Sciatic nerve (tissue), 2 donors: ENCODE results near the gene PRF1. TPM values are rescaled to one million over a fixed set of nuclear protein-coding genes. Genes with fewer than 3 reads are reported as not detected.
"Not testable (repeated sequence)": the region's sequence is repeated elsewhere in the genome, so short reads cannot be mapped to it uniquely, and the experiment has no call there.

Experiments
- ATAC-seq: fragments of 200-7000 bp; cut with Tn5 transposase; one replicate; pipeline ENCODE4 v1.9.1; 2020; ENCODE audit warnings: mild to moderate bottlenecking, moderate library complexity
- DNase-seq: peaks from one replicate; pipeline ENCODE4 v3.0.0-alpha.2; 2020; ENCODE audit warnings: low spot score
- intact Hi-C: fragments of 100-400 bp; cut with DNase I; formaldehyde crosslinking; loops from one replicate; pipeline ENCODE4 v1.14.2; 2022
- total RNA-seq: library from RNA; stranded (reverse); fragmentation: NEBNext Ultra II Directional; extraction: Animal tissue kit (Norgen Biotek cat#: 25700); gene quantifications from one replicate; pipeline ENCODE4 v1.2.1, GENCODE V29; 2021
- donor health status: DM: no; HTN: no; CAD: no.
- donor health status: DM: no; HTN: no; CAD: no.

PRF1 gene
- total RNA-seq, 1 donor from 2014 or later: 7.6 TPM

DNA sequence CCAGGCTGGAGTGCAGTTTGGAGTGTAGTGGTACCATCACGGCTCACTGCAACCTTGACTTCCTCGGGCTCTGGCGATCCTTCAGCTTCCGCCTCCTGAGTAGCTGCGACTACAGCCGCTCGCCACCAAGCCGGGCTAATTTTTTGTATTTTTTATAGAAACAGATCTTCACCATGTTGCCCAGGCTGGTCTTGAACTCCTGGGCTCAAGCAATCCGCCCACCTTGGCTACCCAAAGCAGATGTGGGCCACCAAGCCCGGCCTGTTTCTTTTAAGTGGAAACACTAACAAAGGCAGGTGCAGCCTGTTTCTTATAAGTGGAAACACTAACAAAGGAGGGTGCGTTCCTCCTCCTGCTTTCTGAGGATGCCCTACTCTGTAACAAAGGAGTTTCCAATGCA lies 18.2 kb downstream of the PRF1 start:
- ATAC-seq (no peak), DNase-seq (no peak)
- intact Hi-C loops: no loop called here

DNA sequence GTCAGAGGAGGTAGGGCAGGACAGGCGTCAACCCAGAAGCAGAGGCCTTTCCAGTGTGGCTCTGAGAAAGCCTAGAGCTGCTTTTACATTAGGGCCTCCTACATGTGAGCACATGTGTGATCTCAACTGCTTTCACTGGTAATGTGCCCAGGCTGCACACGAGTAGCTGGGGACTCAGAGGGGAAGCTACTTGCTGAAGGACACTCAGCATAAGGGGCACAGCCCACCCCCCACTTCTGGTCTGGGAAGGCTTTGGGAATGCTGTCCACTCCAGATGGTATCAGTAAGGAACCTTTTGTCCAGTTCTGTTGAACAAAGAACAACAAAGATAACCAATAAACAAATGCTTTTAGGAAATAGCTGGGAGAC lies 18.9 kb downstream of the PRF1 start:
- ATAC-seq (no peak), DNase-seq (no peak)
- intact Hi-C loops: no loop called here

DNA sequence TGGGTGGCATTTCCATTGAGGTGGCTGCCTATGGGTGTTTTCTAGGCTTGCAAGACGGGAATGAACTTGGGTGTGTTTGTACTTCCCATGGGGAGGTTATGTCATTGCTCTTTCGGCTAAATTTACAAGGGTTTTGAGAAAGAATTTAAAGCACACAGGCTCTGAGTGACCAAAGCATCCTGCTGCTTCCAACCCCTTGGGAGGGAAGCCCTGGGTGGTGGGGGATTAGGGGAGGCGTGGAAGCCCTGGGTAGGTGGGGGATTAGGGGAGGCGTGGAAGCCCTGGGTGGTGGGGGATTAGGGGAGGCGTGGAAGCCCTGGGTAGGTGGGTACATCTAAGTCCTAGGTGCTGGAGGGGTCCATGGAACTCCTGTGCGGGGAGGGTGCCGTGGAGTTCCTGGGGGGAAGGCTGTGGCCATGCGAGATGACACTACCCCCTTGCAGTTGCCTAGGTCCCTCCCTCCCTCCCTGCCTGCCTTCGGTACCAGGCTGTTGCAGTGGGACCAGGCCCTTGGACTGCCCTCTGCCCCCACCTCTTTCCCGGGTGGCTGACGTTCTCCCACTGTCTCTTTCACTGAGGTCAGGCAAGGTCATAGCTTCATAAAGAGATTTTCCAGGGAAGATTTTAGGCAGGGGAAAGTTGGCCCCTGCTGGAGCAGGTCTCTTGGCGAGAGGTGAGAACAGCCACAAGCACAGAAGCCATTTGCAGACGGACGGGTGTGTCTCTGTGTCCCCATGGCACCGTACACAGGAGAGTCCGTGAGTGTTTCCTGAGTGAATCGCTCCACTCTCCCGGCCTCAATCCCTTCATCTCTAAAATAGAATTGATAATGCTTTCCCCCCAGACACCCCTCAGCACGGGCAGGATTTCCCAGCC lies 19.5 kb downstream of the PRF1 start:
- ATAC-seq (no peak), DNase-seq (no peak)
- intact Hi-C loops: no loop called here

DNA sequence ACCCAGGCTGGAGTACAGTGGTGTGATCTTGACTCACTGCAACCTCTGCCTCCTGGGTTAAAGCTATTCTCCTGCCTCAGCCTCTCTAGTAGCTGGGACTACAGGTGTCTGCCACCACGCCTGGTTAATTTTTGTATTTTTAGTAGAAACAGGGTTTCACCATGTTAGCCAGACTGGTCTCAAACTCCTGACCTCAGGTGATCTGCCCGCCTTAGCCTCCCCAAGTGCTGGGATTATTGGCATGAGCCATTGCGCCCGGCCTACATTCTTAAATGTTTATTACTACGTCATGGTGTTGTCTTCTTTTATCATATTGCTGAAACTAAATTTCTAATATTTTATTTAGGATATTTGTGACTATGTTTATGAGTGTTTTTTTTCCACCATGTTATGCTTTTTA lies 21.4 kb downstream of the PRF1 start:
- DNase-seq, intact Hi-C loops, ATAC-seq: not testable (repeated sequence)

DNA sequence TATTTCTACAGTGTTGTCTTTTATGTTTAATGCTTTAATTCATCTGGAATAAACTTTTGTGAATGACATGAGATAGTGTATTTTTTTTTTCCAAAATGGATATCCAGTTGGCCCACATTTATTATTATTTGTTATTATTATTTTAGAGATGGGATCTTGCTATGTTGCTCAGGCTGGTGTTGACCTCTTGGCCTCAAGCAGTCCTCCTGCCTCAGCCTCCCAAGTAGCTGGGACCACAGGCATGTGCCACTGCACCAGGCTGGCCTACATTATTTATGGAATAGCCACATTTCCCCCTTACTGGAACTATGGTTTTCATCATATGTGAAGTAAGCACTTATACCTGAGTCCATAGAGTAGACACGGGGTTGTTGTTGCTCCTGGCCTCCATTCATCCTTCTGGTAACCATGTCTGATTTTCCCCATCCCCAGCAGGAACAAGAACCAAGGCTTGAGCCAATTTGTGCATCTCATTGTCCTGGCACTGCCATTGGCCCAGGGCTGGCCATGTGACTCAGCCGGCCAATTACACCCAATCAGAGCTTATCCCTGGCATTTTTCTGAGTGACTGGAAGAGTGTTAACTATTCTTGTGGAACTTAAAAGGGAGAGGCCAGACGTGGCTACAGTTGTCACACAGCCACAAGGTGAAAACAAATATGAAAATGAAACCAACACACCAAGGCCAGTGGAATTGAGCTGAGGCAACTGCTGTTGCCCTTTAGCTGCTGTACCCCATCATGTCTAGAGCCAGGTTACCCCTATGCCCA lies 23.1 kb downstream of the PRF1 start:
- DNase-seq: no peak
- intact Hi-C loops: no loop called here

DNA sequence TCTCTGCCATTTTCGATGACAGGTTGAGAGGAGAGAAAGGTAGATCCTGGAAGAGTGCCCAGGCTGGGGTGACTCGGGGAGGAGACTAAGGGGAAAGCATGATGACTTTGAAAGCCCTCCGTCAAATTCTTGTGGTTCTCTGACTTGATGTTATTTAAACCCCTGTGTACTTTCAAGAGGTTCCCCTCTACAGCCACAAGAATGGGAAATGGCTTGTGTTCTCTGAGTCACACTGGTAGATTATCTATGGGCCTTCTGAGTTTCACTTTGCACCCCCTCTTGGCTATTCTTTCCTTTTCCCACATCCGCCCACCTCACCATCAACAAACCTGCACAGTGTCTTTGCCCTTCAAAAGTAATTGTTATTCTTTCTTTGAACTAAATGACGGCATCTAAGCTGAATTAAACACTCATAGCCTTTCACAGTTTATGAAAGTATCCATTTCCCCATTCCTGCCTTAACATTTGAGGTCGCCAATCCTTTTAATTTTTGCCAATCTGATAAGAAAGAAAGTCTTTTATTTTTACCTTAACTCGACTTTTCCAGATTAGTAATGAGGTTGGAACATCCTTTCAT lies 24.1 kb downstream of the PRF1 start:
- ATAC-seq (no peak), DNase-seq (no peak)
- intact Hi-C loops: no loop called here

More for the DNA sequence above, 23.1 kb downstream of the PRF1 start:
- ATAC-seq: no peak

DNA sequence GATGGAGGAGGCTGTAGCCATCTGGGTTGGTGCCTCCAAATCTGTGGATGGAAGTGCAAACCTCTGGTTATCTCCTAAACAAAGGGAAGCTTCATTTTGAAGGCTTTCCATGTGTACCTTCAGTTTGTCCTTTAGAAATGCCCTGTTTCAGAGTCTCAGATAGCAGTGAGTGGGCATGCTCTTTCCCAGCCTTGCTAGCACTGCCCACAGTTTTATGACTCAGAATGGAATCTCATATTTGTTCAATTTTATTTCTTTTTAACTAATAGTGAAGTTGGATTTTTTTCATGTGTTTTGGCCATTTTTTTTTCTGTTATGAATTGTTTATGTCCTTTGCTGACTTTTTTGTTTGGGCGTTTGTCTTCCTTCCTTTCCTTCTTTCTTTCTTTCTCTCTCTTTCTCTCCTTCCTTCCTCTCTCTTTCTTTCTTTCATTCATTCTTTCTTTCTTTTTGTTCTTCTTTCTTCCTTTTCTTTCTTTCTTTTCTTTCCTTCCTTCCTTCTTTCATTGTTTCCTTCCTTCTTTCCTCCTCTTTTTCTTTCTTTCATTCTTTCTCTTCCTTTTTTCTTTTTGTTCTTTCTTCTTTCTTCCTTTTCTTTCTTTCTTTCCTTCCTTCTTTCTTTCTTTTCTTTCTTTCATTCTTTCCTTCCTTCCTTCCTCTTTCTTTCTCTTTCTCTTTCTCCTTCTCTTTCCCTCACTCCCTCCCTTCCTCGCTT lies 25.6 kb downstream of the PRF1 start:
- DNase-seq (no peak), ATAC-seq (no peak)
- intact Hi-C loops: no loop called here

DNA sequence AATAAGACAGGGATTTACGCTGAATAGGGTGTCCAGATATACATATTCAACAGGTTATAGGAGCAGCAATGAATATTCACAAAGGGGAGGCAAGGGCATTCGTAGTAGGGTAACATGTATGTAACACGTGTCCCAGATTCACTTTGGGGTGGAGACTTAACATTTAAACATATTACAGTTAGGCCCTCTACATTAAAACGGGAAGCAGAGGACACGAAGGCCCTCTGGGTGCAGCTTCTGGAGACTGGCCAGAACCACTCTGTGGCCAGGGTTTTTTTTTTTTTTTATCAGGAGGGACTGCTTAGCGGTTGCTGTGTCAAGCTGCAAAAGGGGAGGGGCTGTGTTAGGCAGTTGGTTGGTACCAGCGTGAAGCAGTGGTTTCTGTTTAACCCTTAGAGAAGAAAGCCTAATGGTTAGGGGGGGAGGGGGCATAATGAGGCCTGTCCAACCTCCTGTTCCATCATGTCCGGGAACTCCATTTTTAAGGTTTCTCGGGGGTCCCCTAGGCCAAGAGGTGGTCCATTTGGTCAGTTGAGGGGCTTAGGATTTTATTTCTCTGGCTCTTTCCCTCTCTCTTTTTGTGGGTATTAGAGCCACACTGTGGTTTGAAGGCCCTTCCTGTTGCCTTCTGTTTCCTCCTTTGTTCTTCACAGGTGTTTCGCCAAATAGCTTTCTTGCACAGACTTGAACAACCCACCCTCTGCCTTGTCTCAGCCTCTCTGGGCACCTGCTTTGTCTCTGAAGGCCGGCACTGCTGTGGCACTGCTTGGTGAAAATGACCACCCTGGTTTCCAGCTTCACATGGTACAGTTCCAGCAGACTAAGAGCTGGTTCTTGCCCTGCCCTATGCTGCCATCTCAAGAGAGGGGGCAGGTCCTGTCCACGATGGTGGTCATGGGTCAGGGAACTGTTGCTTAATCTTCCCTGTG lies 26.4 kb downstream of the PRF1 start:
- ATAC-seq (peak; percentile 90), DNase-seq (no peak)
- intact Hi-C loops: no loop called here

DNA sequence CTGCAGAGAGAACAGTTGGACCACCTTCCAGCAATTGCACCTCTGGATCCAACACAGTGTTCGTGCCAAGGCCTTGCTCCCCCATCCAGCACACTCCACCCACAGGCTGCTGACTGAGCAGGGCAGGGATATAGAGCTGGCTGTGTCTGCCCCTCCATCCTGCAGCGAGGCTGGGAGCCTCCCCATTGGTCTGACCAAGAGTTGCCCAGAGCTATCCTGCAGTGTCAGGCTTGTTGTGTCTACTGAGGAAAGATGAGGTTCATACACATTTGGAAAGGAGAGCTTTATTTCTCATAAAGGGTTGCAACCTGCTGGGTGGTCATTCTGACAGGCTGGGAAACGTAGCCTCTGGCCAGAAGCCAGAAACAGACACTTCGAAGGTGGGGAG lies 27.1 kb downstream of the PRF1 start:
- DNase-seq: no peak
- peak; percentile 55 for ATAC-seq
- intact Hi-C loops: no loop called here

DNA sequence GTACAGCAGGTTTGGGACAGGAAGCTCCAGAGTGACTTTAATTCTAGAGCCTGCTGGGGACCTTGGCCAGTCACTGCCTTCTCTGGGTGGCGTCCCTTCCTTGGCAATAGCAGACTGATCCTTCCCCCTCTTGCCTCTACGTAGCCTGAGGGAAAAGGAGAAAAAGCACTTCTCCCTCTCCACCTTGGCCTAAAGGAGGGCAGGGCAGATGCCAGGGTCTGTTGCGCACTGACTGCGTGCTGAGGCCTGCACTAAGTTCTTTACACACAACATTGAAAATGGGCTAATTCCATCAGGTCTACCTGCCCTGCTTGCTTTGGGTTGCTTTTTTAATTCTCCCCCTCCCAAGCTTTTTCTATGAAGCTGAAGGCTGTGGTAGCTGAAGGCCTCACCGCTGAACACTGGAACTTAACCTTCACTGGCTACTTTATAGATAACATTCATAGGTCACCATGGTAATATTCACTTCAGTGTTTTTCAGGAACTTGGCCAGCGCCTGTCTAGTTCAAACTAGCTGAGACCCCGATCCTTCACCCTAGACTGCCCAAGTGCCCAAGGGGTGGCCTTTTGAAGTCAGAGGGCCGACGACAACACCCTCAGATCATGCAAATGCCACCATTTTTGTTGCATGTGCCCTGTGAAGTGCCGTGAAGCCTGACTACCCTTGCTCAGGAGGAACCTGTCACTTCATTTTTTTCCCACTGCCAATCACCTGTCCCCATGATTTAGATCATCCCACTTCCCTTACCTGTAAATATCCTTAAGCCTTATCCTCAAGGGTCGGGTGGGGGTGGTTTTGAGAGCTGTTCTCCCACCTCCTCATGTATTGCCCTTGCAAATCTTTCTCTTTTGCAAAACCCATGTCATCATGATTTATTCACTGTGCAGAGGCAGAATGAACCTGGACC lies 28.7 kb downstream of the PRF1 start:
- ATAC-seq: no peak
- no peak for DNase-seq
- intact Hi-C loops: no loop called here

DNA sequence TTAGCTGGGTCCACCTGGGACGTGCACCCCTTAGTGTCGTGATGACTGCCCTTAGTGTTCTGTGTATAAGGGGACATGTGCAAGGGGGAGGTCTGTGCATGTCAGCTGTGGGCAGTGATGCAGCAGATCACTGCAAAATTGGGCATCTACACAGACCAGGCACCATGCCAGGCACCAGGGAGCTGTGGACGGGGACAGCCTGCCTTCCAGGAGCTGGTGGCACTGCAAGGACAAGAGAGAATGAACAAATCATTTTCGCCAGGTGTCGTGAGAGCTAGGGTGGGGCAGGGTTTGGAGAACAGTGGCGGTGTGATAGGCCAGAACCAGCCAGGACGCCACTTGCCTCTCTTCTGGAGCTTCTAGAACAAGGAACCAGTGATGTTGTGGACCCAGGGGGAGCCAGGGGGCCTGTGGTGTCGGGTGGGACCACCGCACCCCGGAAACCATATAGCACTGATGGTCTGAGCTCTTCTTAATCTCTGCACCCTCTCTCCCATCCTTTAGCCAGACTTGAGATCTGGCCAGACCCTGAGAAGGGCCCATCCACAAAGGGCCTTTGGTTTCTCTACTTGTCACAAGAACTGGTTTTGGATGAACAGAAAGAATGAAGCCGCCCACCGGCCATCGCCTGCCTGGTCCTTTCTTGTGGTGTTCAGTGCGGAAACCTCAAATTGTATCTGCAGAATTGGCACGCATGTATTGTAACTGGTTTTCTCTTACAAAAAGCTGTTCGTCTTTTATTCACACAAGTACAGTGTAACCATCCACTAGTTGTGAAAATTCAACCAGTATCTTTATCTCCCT lies 30.7 kb downstream of the PRF1 start:
- intact Hi-C loops: no loop called here
- ATAC-seq: no peak
- no peak for DNase-seq

DNA sequence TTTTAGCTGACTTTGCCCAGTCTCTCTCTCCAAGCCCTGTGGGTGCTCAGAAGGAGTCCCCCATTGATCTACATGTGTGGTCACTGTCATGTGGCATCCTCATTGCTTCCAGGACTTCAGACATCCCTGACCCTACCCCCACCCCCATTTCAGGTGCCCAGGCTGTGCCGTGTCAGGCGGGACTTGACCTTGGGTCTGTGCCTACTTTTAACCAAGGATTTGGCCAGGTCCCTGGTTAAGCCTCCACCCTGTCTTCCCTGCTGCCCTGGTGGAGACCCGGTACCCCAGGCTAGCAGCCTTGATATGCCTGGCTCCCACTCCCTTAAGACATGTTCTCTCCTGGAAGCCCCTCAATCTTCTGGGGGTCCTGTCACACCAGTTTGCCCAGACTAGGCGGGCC lies 31.3 kb downstream of the PRF1 start:
- peak; percentile 30 for DNase-seq
- no peak for ATAC-seq
- intact Hi-C loops: no loop called here

DNA sequence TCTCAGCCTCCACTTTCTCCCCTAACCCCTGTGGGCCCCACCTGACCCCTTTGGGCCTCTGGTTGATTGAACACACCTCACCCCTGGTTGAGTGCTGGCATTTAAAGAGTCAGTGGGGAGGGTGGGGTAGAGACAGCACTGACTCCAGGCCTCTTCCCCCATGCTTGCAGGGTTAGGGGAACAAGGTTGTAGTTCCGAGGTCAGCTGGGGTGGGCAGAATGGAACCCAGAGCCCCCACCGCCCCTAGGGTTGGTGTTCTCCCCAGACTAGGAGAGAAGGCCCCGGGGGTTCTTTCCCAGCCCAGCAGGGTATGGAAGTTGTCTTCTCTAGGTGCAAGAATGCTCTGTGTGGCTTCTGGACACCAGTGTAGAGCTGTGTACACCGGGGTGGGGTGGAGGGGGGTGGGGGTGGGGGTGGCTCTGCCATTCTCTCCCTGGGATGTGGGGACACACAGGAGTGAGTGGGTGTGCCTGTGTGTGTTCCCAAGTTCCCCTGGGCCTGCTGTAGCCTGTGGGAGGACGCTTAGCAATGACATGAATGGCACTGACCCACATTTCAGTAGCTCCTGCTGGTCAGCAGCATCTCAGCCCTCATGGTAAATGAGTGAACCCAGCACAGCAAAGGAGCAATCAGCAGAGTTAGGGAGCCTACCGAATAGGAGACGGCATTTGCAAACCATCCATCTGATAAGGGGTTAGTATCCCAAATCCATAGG lies 33.6 kb downstream of the PRF1 start:
- intact Hi-C loops: no loop called here
- peak; percentile 37 for DNase-seq
- no peak for ATAC-seq

DNA sequence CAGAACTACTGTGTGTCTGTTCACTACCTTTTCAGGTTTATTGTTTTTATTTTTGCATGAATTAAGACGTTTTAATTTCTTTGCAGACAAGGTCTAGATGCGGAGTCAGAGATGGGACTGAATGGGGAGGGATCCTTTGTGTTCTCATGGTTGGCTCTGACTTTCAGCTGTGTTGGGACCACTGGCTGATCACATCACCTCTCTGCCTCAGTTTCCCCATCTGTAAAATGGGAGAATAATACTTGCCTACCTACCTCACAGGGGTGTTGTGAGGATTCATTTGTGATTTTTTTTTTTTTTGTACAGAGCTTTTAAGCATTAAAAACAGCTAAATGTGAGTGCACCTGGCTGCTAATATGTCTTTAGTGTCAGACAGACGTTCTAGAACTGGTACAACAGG lies 34.4 kb downstream of the PRF1 start:
- intact Hi-C loops: no loop called here
- DNase-seq: no peak

DNA sequence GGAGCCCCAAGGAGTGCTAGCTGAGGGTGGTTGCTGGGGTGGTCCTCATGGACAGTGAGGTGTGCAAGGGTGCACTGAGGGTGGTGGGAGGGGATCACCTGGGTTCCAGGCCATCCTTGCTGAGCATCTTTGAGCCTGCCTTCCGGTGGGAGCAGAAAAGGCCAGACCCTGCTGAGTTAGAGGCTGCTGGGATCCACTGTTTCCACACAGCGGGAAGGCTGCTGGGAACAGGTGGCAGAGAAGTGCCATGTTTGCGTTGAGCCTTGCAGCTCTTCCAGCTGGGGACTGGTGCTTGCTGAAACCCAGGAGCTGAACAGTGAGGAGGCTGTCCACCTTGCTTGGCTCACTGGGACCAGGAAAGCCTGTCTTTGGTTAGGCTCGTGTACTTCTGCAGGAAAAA lies 34.9 kb downstream of the PRF1 start:
- intact Hi-C loops: no loop called here
- peak; percentile 44 for DNase-seq
- no peak for ATAC-seq

More for the DNA sequence above, 34.4 kb downstream of the PRF1 start:
- no peak for ATAC-seq
